GM19238 (cell line): ENCODE measurements around the gene C9orf50.

Experiments
- DNase-seq: peaks from one replicate; pipeline ENCODE4 v3.0.0; 2011; ENCODE audit warnings: low spot score; ENCODE audit not compliant: insufficient read length

C9orf50 gene

GRCh38 chr9:129591916-129592315 is 29.0 kb downstream of the C9orf50 start:
- DNase-seq = no peak

DNA sequence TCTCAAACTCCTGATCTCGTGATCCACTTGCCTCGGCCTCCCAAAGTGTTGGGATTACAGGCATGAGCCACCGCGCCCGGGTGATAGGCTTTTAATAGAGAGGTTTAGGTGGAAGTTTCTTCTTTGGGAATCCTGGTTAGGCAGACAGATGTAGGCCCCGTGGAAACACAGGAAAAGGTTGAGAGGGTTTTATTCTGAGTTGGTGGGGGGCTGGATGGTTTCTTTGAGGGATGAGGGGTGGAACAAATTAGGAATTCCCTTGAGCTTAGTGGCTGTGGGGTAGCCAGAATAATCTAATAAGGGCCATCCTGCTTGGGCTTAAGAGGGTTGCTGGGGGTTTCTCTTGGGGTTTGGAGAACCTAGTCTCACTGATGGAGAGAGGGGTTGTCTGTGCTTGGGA is 30.4 kb downstream of the C9orf50 start:
- no peak for DNase-seq

- DNase-seq = no peak
These were observed 33.2 kb downstream of the C9orf50 start for GRCh38 chr9:129587487-129588262.

GRCh38 chr9:129586685-129587084 is 34.2 kb downstream of the C9orf50 start:
- DNase-seq = no peak

- no peak for DNase-seq
These were observed 34.7 kb downstream of the C9orf50 start for GRCh38 chr9:129586245-129586644.

GRCh38 chr9:129585352-129585751 is 35.5 kb downstream of the C9orf50 start:
- DNase-seq = no peak

DNA sequence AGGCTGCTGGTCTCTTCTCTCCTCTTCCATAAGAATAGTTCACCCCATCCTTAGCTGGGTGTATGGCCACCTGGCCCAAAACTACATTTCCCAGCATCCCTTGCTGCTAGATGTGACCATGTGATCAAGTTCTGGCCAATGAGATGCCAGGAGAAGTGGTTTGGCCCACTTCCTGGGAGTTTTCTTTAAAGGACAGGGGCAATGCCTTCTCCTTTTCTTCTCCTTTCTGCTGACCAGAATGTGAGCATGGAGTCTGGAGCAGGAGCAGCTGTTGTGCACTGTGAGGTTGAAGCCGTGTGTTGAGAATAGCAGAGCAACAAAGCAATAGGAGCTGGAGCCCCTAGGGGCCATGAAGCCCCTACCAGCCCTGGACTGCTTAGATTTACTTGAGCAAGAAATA is 36.8 kb downstream of the C9orf50 start:
- DNase-seq = peak; percentile 63

DNA sequence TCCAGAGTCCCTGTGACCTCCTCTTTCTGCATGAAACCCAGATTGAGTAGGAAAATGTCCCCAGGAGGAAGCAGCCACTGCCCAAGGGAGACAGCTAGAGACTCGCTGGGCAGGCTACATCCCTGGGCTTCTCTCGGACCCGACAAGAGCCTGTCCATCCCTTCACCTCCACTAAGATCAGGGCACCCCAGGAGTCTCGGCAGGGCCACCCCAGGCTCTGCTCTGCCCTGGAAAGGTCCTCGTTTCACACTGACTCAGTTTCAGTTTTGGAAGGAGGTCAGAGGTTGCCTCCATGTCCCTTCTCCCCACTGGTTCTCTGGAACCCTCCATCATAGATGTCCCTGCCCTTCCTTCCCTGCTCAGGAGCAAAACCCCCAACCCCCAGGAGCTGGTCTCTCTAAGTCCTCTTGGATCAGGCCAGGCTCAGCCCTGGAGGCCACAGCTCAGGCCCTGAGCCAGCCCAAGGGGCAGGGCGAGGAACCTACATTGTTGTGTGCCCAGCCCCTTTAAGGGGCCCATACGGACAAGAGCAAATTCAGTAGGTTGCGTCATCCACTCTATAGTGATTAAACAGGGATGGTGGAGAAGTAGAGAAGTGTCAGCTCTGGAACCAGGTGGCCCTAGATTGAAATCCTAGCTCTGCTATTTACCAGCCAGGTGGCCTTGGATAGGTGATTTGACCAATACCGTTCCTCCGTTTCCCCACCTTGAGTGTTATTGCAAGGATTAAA is 37.4 kb downstream of the C9orf50 start:
- no peak for DNase-seq

DNA sequence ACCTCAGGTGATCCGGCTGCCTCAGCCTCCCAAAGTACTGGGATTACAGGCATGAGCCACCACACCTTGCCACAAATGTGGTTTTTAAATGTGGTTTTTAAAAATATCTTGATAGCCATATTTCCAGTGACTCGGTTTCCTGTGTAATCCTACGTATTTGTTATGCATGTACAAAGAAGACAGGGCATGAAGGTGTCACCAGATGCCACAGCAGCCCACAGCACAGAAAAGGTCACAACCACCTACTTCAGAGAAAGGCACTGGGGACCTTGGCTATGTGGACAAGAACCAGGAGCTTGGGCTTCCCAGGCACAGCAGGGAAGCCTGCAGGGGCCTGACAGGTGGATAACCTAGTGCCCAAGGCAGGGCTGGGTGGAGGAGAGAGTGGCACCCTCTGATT is 38.0 kb downstream of the C9orf50 start:
- DNase-seq = no peak

GRCh38 chr9:129581505-129582189 is 39.3 kb downstream of the C9orf50 start:
- DNase-seq = no peak

DNA sequence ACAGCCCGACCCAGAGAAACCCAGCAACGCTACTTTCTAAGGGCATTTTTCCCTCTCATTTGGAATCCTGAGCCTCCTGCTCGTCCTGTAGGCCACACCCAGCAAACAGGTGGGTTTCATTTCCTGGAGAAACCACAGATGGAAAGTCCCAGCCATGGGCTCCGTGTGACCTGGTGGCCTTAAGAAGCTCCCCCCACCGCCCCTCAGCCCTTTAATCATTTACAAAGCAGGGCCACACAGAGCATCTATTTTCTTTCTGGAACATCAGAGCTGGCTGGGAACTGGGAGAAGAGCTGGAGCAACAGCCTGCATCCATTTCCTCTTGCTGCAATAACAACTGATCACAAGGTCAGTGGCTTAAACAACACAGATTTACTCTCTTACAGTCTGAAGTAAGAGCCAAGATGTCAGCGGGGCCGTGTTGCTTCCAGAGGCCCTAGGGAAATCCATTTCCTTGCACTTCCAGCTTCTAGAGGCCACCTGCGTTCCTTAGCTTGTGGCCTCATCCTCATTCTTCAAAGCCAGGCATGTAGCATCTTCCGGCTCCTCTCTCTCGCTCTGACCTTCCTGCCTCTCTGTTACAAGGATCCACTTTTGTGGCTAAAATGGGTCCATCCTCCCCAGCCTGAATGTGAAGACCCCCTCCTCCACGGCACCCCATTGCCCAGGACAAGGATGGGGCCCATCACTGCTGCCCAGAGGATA is 40.5 kb downstream of the C9orf50 start:
- DNase-seq = peak; percentile 68

DNA sequence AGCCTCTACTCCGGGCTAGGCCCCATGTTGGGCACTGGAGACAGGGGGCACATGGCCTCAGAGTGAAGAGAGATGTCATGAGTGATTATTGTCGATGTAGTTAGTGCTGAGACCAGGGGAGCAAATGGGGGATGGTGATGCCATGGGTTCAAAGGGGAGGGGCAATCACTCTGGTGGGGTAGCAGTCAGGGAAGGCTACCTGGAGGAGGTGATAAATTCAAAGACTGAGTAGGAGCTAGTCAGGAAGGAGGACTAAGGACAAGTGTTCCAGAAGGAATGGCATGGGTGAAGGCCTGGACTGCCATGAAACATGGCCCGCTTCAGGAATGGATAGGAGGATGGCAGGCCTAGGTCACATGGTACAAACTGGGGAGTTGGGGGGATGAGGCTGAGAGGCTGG is 41.6 kb downstream of the C9orf50 start:
- DNase-seq = no peak

DNA sequence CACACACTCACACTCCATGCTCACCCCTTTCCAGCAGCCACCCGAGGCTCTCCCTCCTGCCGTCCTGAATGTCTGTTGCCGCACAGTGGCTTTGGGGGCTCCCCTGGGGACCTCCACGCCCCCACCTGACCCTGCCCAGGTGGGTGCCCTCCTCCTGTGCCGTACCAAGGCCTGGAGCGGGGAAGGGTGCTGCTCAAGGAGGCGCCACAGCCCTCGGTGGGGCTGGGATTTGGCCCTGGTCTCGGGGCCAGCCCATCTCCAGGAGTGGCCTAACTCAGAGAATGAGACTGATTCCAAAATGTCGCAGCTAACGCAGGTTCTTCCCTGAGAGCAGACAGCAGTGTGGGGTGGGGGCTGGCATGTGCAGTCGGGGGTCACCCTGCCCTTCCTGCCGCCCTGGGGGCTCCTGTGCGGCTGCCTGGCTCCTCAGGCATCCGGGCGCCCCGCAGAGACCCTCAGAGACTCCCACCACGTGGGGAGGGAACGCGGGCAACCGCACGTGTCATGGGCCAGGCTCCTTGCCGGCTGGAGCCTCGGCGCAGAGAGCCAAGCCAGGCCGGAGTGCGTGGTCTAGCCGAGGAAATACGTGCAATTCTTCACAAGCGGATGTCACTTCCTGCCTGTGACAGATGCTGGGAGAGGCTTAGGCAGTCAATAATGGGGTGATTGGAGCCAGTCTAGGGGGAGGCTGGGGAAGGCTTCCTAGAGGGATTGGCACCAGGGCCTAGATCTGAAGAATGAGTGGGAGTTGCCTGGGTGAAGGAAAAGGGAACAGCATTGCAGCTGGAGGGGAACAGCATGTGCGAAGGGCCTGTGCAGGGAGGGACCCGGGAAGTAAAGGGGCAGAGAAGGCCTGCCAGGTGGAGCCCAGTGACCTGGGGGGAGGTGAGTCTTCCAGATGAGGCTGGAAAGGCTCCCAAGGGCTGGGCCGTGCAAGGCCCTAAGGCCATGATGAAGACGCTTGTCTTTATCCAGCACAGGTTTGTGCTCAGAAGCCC is 44.1 kb downstream of the C9orf50 start:
- no peak for DNase-seq

- DNase-seq = no peak
These were observed 45.1 kb downstream of the C9orf50 start for GRCh38 chr9:129575818-129576217.

DNA sequence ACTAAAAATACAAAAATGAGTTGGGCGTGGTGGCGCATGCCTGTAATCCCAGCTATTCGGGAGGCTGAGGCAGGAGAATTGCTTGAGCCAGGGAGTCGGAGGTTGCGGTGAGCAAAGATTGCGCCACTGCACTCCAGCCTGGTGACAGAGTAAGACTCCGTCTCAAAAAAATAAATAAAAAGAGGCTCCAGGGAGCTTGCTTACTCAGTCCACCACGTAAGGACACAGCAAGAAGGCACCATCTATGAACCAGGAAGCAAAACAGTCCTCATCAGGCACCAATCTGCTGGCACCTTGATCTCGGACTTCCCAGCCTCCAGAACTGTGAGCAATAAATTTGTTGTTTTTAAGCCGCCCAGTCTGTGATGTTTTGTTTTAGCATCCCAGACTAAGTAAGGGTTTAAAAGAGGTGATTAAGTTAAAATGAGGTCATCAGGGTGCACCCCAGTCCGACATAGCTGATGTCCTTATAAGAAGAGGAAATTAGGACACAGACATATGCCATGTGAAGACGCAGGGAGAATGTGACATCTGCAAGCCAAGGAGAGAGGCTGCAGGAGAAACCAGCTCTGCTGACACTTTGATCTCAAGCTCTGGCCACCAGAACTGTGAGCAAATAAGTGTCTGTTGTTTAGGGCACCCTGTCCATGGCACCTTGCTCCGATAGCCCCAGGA is 45.9 kb downstream of the C9orf50 start:
- DNase-seq = no peak

DNA sequence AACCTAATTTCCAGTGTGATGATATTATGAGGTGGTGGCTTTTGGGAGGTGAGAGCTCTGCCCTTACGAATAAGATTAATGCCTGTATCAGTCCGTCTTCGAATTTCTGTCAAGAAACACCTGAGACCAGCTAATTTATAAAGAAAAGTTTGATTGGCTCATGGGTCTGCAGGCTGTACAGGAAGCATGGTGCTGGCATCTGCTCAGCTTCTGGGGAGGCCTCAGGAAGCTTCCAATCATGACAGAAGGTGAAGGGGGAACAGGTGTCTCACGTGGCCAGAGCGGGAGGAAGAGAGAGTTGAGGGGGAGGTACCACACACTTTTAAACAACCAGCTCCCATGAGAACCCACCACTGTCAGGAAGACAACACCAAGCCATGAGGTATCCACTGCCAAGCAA is 46.9 kb downstream of the C9orf50 start:
- no peak for DNase-seq

GRCh38 chr9:129572517-129572916 is 48.4 kb downstream of the C9orf50 start:
- no peak for DNase-seq

DNA sequence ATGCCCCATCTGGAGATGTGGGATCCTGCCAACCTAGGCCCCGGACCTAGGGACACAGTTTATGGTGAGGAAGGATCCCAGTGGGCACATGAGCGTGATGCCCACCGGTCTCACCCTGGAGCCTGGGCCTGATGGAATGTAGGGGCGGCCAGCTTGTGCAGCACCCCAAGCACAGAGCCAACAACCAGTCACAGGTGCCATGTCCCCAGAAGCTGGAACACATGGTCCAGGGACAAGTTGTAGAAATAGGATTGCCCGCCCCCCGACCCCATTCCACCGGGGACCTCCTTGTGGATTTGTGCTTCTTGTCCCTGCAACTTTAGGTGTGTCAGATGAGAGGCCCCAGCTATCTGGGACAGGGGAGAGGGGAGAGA is 48.9 kb downstream of the C9orf50 start:
- DNase-seq = no peak

DNA sequence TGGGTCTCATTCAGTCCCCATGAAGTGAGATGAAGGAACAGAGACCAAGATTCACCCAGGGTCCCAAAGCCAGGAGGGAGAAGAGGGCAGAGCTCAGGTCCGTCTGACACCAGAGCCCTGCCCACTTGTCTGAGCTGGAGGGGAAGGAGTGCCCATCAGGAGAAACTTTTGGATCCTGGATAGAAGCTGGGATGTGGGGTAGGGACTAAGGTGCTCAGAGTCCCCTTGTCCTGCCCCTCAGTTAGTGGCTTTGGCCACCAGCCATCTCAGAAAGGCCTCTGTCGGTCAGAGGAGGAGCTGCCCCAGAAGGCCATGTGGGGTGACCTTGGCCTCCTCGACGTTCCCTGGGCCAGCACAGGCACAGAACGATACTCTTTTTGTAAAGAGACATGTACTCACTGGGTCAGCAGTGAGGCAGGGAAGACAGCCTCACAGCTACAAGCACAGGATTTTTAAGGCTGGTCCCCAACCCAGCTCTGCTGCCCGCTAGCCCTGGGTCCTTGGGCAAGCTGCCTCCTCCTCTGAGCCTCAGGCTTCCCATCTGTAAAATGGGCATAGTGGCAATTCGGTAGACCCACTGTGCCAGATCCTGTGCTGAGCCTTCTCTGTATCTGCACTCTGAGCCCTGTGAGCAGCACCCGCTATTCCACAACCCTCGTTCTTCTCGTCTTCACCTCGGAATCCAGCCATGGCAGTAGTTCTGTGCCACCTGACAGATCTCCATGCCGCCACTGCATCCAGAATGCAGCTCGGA is 49.4 kb downstream of the C9orf50 start:
- DNase-seq = no peak
